GM12878 (cell line): ENCODE results near the gene GPR158. TPM values are rescaled to one million over a fixed set of nuclear protein-coding genes. Genes with fewer than 3 reads are reported as not detected.

Source experiments
- ATAC-seq: fragments of 200-7000 bp; cut with Tn5 transposase; 3 replicates; pipeline ENCODE4 v1.9.1; 2020; ENCODE audit warnings: mild to moderate bottlenecking, moderate library complexity
- BruUV-seq: library from RNA; stranded (reverse); fragments of 400-500 nt; replicated peaks from 2 replicates; lab custom pipeline; 2021; lab: Mats Ljungman, UMichigan
- CTCF ChIA-PET: fragments of 300-600 bp; sonication (Branson Sonifier 250); formaldehyde crosslinking; extraction: SDS; loops from one replicate; lab custom pipeline; 2021; ENCODE audit warnings: inconsistent platforms; lab: Yijun Ruan, JAX
- POLR2A ChIA-PET: fragments of 350-600 bp; formaldehyde crosslinking; extraction: SDS; loops from one replicate; lab custom pipeline; 2021; ENCODE audit warnings: inconsistent platforms; lab: Charles Lee
- RAD21 ChIA-PET: fragments of 300-600 bp; sonication (Branson Sonifier 250); formaldehyde crosslinking; loops from one replicate; lab custom pipeline; 2023; ENCODE audit warnings: antibody characterized with exemption; ENCODE audit not compliant: unreplicated experiment; lab: Charles Lee
- SMC1A ChIA-PET: fragments of 300-600 bp; sonication (Branson Sonifier 250); formaldehyde crosslinking; loops from one replicate; lab custom pipeline; 2023; ENCODE audit not compliant: unreplicated experiment, uncharacterized antibody; lab: Charles Lee
- DNase-seq: peaks from one replicate; pipeline ENCODE4 v3.0.0-alpha.2; 2011; ENCODE audit warnings: low read depth, low spot score
- FAIRE-seq: peaks from 3 replicates; lab custom pipeline; 2011; peaks lifted over from hg19 to GRCh38; lab: Jason Lieb, UNC
- H2AFZ ChIP-seq: 2 replicates; pipeline ENCODE4 v1.6.0; 2011; ENCODE audit warnings: low read depth, low read length, control low read depth; ENCODE audit not compliant: control insufficient read depth
- H3K27ac ChIP-seq: 2 replicates; pipeline ENCODE4 v1.5.1; 2011; ENCODE audit warnings: control low read depth; ENCODE audit not compliant: control insufficient read depth, insufficient read depth
- H3K27me3 ChIP-seq, 2 experiments: replicated peaks in 1 of 2; 2 replicates each; pipeline versions ENCODE4 v1.6.0 to v1.6.1; 2011; ENCODE audit warnings: low read length in 1 of 2; ENCODE audit not compliant: control insufficient read depth in 2 of 2, insufficient read depth in 2 of 2
- H3K36me3 ChIP-seq, 2 experiments: 2 replicates each; pipeline ENCODE4 v1.5.1; 2011; ENCODE audit warnings: low read length in 1 of 2; ENCODE audit not compliant: control insufficient read depth in 2 of 2, insufficient read depth in 2 of 2
- H3K4me1 ChIP-seq: 2 replicates; pipeline ENCODE4 v1.6.1; 2011; ENCODE audit warnings: mild to moderate bottlenecking, low read length, moderate library complexity, mixed read lengths; ENCODE audit not compliant: control insufficient read depth, insufficient read depth
- H3K4me2 ChIP-seq: 2 replicates; pipeline ENCODE4 v1.6.0; 2011; ENCODE audit warnings: control low read depth; ENCODE audit not compliant: control insufficient read depth, insufficient read depth
- H3K4me3 ChIP-seq: fragments of 200-600 bp; sonication (generic); 2 replicates; pipeline ENCODE4 v1.5.1; 2016
- H3K79me2 ChIP-seq: 2 replicates; pipeline ENCODE4 v1.6.0; 2011; ENCODE audit warnings: low read length; ENCODE audit not compliant: control insufficient read depth, insufficient read depth
- H3K9ac ChIP-seq: 2 replicates; pipeline ENCODE4 v1.8.0; 2011; ENCODE audit warnings: low read length, control low read depth, mixed read lengths; ENCODE audit not compliant: control insufficient read depth, insufficient read depth
- H3K9me3 ChIP-seq: replicated peaks from 3 replicates; pipeline ENCODE4 v1.5.1; 2011; ENCODE audit warnings: mild to moderate bottlenecking, low read length; ENCODE audit not compliant: control insufficient read depth, insufficient read depth
- H4K20me1 ChIP-seq: 2 replicates; pipeline ENCODE4 v1.6.0; 2011; ENCODE audit not compliant: control insufficient read depth, insufficient read depth
- BCL11A ChIP-seq: IDR thresholded peaks from 2 replicates; pipeline ENCODE4 v1.6.1; 2011; ENCODE audit warnings: low read depth, low read length
- BMI1 ChIP-seq: fragments of 450-650 bp; IDR thresholded peaks from 2 replicates; pipeline ENCODE4 v1.6.1; 2016; ENCODE audit warnings: mild to moderate bottlenecking, moderate library complexity, borderline replicate concordance
- CREB1 ChIP-seq: IDR thresholded peaks from 2 replicates; pipeline ENCODE4 v1.6.1; 2012; ENCODE audit warnings: low read depth, mild to moderate bottlenecking, inconsistent platforms
- EED ChIP-seq: sonication (generic); IDR thresholded peaks from 2 replicates; pipeline ENCODE4 v1.6.1; 2016; ENCODE audit warnings: antibody characterized with exemption, low read depth
- ETV6 ChIP-seq, 2 experiments: fragments of 450-650 bp in 1 of 2; IDR thresholded peaks in 1 of 2; conservative IDR thresholded peaks in 1 of 2; 2 replicates each; pipeline ENCODE4 v1.6.1; 2014; ENCODE audit warnings: antibody characterized with exemption in 1 of 2, borderline replicate concordance in 1 of 2, low read depth in 1 of 2, mild to moderate bottlenecking in 1 of 2, moderate library complexity in 1 of 2
- FOS ChIP-seq: IDR thresholded peaks from 3 replicates; pipeline ENCODE4 v1.6.1; 2011; ENCODE audit warnings: borderline replicate concordance; ENCODE audit not compliant: insufficient read length; ENCODE audit errors: extremely low read depth
- GABPA ChIP-seq: IDR thresholded peaks from 2 replicates; pipeline ENCODE4 v1.6.1; 2014; ENCODE audit warnings: antibody characterized with exemption, low read depth, mild to moderate bottlenecking, inconsistent platforms
- KLF5 ChIP-seq: fragments of 450-650 bp; IDR thresholded peaks from 2 replicates; pipeline ENCODE4 v1.6.1; 2014; ENCODE audit warnings: mild to moderate bottlenecking; ENCODE audit not compliant: partially characterized antibody
- PML ChIP-seq: IDR thresholded peaks from 2 replicates; pipeline ENCODE4 v1.6.1; 2012; ENCODE audit warnings: low read length, inconsistent platforms
- RAD51 ChIP-seq: fragments of 450-650 bp; IDR thresholded peaks from 2 replicates; pipeline ENCODE4 v1.6.1; 2016; ENCODE audit warnings: moderate library complexity, mild to moderate bottlenecking, inconsistent platforms
- RBBP5 ChIP-seq: fragments of 200-600 bp; sonication (generic); conservative IDR thresholded peaks from 2 replicates; pipeline ENCODE4 v1.6.1; 2016
- SMAD5 ChIP-seq: IDR thresholded peaks from 2 replicates; pipeline ENCODE4 v1.6.1; 2016; ENCODE audit warnings: antibody characterized with exemption, low read depth
- SMC3 ChIP-seq: IDR thresholded peaks from 2 replicates; pipeline ENCODE4 v1.6.1; 2011; ENCODE audit warnings: low read length, improper control_type of control experiment, borderline replicate concordance
- SREBF1 ChIP-seq: IDR thresholded peaks from 2 replicates; pipeline ENCODE4 v1.6.1; 2012; ENCODE audit warnings: mild to moderate bottlenecking, low read length
- ZNF207 ChIP-seq: fragments of 450-650 bp; IDR thresholded peaks from 2 replicates; pipeline ENCODE4 v1.6.1; 2014; ENCODE audit warnings: antibody characterized with exemption, mild to moderate bottlenecking, borderline replicate concordance
- ZNF24 ChIP-seq: fragments of 450-650 bp; IDR thresholded peaks from 2 replicates; pipeline ENCODE4 v1.6.1; 2017; ENCODE audit warnings: antibody characterized with exemption, mild to moderate bottlenecking
- ZZZ3 ChIP-seq: IDR thresholded peaks from 2 replicates; pipeline ENCODE4 v1.6.1; 2011; ENCODE audit warnings: low read depth; ENCODE audit not compliant: control insufficient read depth, insufficient read length
- WGBS: methylation state at CpG from one replicate; pipeline ENCODE4 v1.1.6; 2016; ENCODE audit warnings: low lambda C conversion rate; ENCODE audit not compliant: insufficient replicate concordance, insufficient coverage; ENCODE audit errors: missing lambda C conversion rate; 5-methylcytosine and 5-hydroxymethylcytosine counted together
- in situ Hi-C: fragments of 300-500 bp; cut with MboI; formaldehyde crosslinking; loops from 9 replicates; pipeline ENCODE4 v1.14.3; 2018; ENCODE audit warnings: mixed read lengths
- intact Hi-C: fragments of 100-400 bp; cut with micrococcal nuclease; formaldehyde crosslinking; loops from one replicate; pipeline ENCODE4 v1.14.2; 2022; ENCODE audit not compliant: unreplicated experiment
- polyA plus RNA-seq, 11 experiments: library from polyadenylated mRNA; depleted of rRNA in 4 of 11; unstranded in 6 of 11; stranded (reverse) in 5 of 11; fragments of >200 nt; fragmentation: Nextera tagmentation in 4 of 11; fragmentation: Illumina TruSeq in 1 of 11; extraction: Ambion mirVana in 4 of 11; extraction: Trizol in 1 of 11; gene quantifications; 1 replicate in 1 of 11; 2 replicates in 10 of 11; pipeline versions ENCODE4 v1.2.1 to v1.2.3, GENCODE V29; 2011 to 2016; ENCODE audit warnings: inconsistent platforms in 2 of 11, missing spikeins in 2 of 11, low read depth in 1 of 11
- total RNA-seq, 4 experiments: library from RNA; depleted of rRNA in 3 of 4; stranded (reverse); fragments of >200 nt in 3 of 4; fragmentation: Illumina TruSeq in 1 of 4; extraction: Trizol in 1 of 4; gene quantifications; 2 replicates each; pipeline versions ENCODE4 v1.2.1 to v1.2.3, GENCODE V29; 2013 to 2021
- TF ChIP-seq, protein P1 (sequence below): fragments of 450-650 bp; IDR thresholded peaks from 2 replicates; pipeline ENCODE4 v1.6.1; 2017; ENCODE audit warnings: antibody characterized with exemption, mild to moderate bottlenecking, moderate library complexity
- TF ChIP-seq, protein P2 (sequence below): IDR thresholded peaks from 2 replicates; pipeline ENCODE4 v1.6.1; 2012; ENCODE audit warnings: low read length, inconsistent platforms

GPR158 gene
- total and polyA plus RNA-seq, 10 of the 15 experiments (the other 5 are each of a cell fraction or from before 2014, with no cell fraction given), result not detected

DNA sequence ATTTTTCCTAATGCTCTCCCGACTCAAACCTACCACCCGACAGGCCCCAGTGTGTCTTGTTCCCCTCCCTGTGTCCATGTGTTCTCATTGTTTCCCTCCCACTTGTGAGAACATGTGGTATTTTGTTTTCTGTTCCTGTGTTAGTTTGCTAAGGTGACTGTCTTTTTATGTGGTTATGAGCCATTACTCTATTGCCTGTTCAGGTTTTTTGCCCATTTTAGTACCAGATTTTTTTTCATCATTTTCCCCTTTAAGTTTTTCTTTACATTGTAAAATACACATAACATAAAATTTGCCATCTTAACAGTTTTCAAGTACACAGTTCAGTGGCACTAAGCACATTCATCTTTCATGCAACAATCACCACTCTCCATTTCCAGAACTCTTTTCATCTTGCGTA, 133.5 kb downstream of the GPR158 start:
- ATAC-seq (no peak), FAIRE-seq (no peak), DNase-seq (no peak)
- intact Hi-C loops, result no loop called here
- in situ Hi-C loops, result no loop called here
- ChIA-PET SMC1A (no interaction called here), CTCF (no interaction called here), POLR2A (interaction anchor here (0.5 kb wide), 1 partner anchor 15 kb away, joined by 3 read pairs; no protein-coding TSS in a partner anchor), RAD21 (no interaction called here)
- no peaks in the 10 kb centered on the region for H3K4me1 ChIP-seq
- no peaks in the 10 kb centered on the region for H3K27me3 ChIP-seq
- no peaks in the 10 kb centered on the region for H3K36me3 ChIP-seq
- no TSS peak for BruUV-seq
- H3K9me3 ChIP-seq, result no peaks in the 10 kb centered on the region
- no peak overlapping the region for H2AFZ ChIP-seq
- no peak overlapping the region for H3K4me3 ChIP-seq
- 51% methylated on average over 2 of the region's 3 CpGs for whole genome bisulfite sequencing
- H3K9ac ChIP-seq, result no peak overlapping the region
- no peak overlapping the region for H3K27ac ChIP-seq
- H3K4me2 ChIP-seq, result no peak overlapping the region
- no peaks in the 10 kb centered on the region for H3K79me2 ChIP-seq
- no peaks in the 10 kb centered on the region for H4K20me1 ChIP-seq
- TF ChIP-seq CREB1, result no peak
- no peak for TF ChIP-seq RAD51
- TF ChIP-seq KLF5, result no peak
- no peak for TF ChIP-seq SREBF1
- TF ChIP-seq, protein P1, sequence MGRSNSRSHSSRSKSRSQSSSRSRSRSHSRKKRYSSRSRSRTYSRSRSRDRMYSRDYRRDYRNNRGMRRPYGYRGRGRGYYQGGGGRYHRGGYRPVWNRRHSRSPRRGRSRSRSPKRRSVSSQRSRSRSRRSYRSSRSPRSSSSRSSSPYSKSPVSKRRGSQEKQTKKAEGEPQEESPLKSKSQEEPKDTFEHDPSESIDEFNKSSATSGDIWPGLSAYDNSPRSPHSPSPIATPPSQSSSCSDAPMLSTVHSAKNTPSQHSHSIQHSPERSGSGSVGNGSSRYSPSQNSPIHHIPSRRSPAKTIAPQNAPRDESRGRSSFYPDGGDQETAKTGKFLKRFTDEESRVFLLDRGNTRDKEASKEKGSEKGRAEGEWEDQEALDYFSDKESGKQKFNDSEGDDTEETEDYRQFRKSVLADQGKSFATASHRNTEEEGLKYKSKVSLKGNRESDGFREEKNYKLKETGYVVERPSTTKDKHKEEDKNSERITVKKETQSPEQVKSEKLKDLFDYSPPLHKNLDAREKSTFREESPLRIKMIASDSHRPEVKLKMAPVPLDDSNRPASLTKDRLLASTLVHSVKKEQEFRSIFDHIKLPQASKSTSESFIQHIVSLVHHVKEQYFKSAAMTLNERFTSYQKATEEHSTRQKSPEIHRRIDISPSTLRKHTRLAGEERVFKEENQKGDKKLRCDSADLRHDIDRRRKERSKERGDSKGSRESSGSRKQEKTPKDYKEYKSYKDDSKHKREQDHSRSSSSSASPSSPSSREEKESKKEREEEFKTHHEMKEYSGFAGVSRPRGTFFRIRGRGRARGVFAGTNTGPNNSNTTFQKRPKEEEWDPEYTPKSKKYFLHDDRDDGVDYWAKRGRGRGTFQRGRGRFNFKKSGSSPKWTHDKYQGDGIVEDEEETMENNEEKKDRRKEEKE, result no peak
- no peak for TF ChIP-seq ETV6 (conservative IDR thresholded peaks at IDR 0.05 in 1 of 2, IDR thresholded peaks at IDR 0.05 in 1 of 2; ENCODE audit: borderline replicate concordance in 1 of 2, low read depth in 1 of 2)
- TF ChIP-seq EED, result no peak
- TF ChIP-seq PML, result no peak
- no peak for TF ChIP-seq FOS
- TF ChIP-seq, protein P2, sequence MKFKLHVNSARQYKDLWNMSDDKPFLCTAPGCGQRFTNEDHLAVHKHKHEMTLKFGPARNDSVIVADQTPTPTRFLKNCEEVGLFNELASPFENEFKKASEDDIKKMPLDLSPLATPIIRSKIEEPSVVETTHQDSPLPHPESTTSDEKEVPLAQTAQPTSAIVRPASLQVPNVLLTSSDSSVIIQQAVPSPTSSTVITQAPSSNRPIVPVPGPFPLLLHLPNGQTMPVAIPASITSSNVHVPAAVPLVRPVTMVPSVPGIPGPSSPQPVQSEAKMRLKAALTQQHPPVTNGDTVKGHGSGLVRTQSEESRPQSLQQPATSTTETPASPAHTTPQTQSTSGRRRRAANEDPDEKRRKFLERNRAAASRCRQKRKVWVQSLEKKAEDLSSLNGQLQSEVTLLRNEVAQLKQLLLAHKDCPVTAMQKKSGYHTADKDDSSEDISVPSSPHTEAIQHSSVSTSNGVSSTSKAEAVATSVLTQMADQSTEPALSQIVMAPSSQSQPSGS, result no peak
- TF ChIP-seq SMC3, result no peak
- TF ChIP-seq ZNF207, result no peak
- TF ChIP-seq ZNF24, result no peak
- no peak for TF ChIP-seq BCL11A
- no peak for TF ChIP-seq GABPA
- no peak for TF ChIP-seq RBBP5
- TF ChIP-seq SMAD5, result no peak
- no peak for TF ChIP-seq ZZZ3
- TF ChIP-seq BMI1, result no peak
- TF ChIP-seq, all 136 proteins: peak for 0
